Measurements from ENCODE around the gene NPPB. TPM values are rescaled to one million over a fixed set of nuclear protein-coding genes. Genes with fewer than 3 reads are reported as not detected.

The NPPB gene
- total RNA-seq, 2 donors from 2014 or later, result 45.8 to 51.9 TPM

GRCh38 chr1:11873395-11874257 lies 14.9 kb upstream of the NPPB start:
- no peak overlapping the region for H3K4me3 Mint-ChIP-seq

DNA sequence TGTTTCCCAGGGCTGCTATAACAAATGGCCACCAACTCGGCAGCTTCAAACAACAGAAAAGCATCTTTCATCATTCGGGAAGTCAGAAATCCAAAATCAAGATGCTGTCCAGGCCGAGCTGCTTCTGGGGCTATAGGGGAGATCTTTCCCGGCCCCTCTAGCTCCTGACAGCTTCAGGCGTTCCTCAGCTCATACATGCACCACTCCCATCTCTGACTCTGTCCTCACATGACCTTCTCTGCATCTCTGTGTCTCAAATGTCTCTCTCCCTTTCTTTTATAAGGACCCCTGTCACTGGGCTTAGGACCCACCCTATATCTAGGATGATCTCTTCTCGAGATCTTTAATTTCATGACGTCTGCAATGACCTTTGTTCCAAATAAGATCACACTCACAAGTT lies 13.8 kb upstream of the NPPB start:
- Histone ChIP-seq H3K9me3 (ENCODE audit: control insufficient read depth, low read length) (no peaks in the 10 kb centered on the region), H3K4me3 (ENCODE audit: low read length) (no peak overlapping the region), H3K9ac (ENCODE audit: extremely low read depth, low read length, poor library complexity, severe bottlenecking) (no peak overlapping the region), H3K36me3 (ENCODE audit: control insufficient read depth, insufficient read depth, low read length) (no peaks in the 10 kb centered on the region), H3K27me3 (ENCODE audit: control insufficient read depth, insufficient read depth, low read length, poor library complexity, severe bottlenecking) (no peaks in the 10 kb centered on the region), H3K27ac (ENCODE audit: low read depth, low read length) (no peak overlapping the region), H3K4me1 (ENCODE audit: control insufficient read depth, insufficient read depth, low read length) (peaks cover 9% of the 10 kb centered on the region)
- 87 to 88% methylated on average over 5 to 7 of the region's 7 CpGs for WGBS, 2 experiments (ENCODE audit: insufficient coverage in 1 of 2, insufficient read length in 1 of 2)
- Mint-ChIP-seq H3K4me3 (no peak overlapping the region), H3K9me3 (no peaks in the 10 kb centered on the region), H3K36me3 (ENCODE audit: low read depth) (no peaks in the 10 kb centered on the region), H3K4me1 (peaks cover 21% of the 10 kb centered on the region), H3K27ac (no peak overlapping the region), H3K27me3 (ENCODE audit: insufficient read depth) (no peaks in the 10 kb centered on the region)
- no peak for DNase-seq
- no peak for TF ChIP-seq CTCF (conservative IDR thresholded peaks at IDR 0.05)

More at GRCh38 chr1:11873395-11874257, 14.9 kb upstream of the NPPB start:
- Histone ChIP-seq H3K27ac (ENCODE audit: low read depth, low read length) (no peak overlapping the region), H3K27me3 (ENCODE audit: control insufficient read depth, insufficient read depth, low read length, poor library complexity, severe bottlenecking) (no peaks in the 10 kb centered on the region), H3K9me3 (ENCODE audit: control insufficient read depth, low read length) (no peaks in the 10 kb centered on the region), H3K9ac (ENCODE audit: extremely low read depth, low read length, poor library complexity, severe bottlenecking) (no peak overlapping the region), H3K4me3 (ENCODE audit: low read length) (no peak overlapping the region), H3K36me3 (ENCODE audit: control insufficient read depth, insufficient read depth, low read length) (no peaks in the 10 kb centered on the region), H3K4me1 (ENCODE audit: control insufficient read depth, insufficient read depth, low read length) (peaks cover 9% of the 10 kb centered on the region)
- Mint-ChIP-seq H3K36me3 (ENCODE audit: low read depth) (no peaks in the 10 kb centered on the region), H3K27ac (no peak overlapping the region), H3K27me3 (ENCODE audit: insufficient read depth) (no peaks in the 10 kb centered on the region), H3K4me1 (peaks cover 20% of the 10 kb centered on the region), H3K9me3 (no peaks in the 10 kb centered on the region)
- TF ChIP-seq CTCF (conservative IDR thresholded peaks at IDR 0.05), result no peak
- no peak for DNase-seq
- 93 to 95% methylated on average over 9 to 14 of the region's 14 CpGs for WGBS, 2 experiments (ENCODE audit: insufficient coverage in 1 of 2, insufficient read length in 1 of 2)

- no peaks in the 10 kb centered on the region for H3K36me3 ChIP-seq (ENCODE audit: control insufficient read depth, insufficient read depth, low read length)
- no peak overlapping the region for H3K9ac ChIP-seq (ENCODE audit: extremely low read depth, low read length, poor library complexity, severe bottlenecking)
- peaks cover 5% of the 10 kb centered on the region for H3K4me1 ChIP-seq (ENCODE audit: control insufficient read depth, insufficient read depth, low read length)
- no peak overlapping the region for H3K4me3 ChIP-seq (ENCODE audit: low read length)
- no peak for TF ChIP-seq CTCF (conservative IDR thresholded peaks at IDR 0.05)
- 73 to 95% methylated on average over 3 to 5 of the region's 5 CpGs for WGBS, 2 experiments (ENCODE audit: insufficient coverage in 1 of 2, insufficient read length in 1 of 2)
- Mint-ChIP-seq H3K4me1 (peaks cover 11% of the 10 kb centered on the region), H3K27ac (no peak overlapping the region), H3K27me3 (ENCODE audit: insufficient read depth) (no peaks in the 10 kb centered on the region), H3K4me3 (no peak overlapping the region), H3K36me3 (ENCODE audit: low read depth) (no peaks in the 10 kb centered on the region), H3K9me3 (no peaks in the 10 kb centered on the region)
- H3K9me3 ChIP-seq (ENCODE audit: control insufficient read depth, low read length), result no peaks in the 10 kb centered on the region
- H3K27ac ChIP-seq (ENCODE audit: low read depth, low read length), result no peak overlapping the region
- no peak for DNase-seq
- no peaks in the 10 kb centered on the region for H3K27me3 ChIP-seq (ENCODE audit: control insufficient read depth, insufficient read depth, low read length, poor library complexity, severe bottlenecking)
Measured at GRCh38 chr1:11869650-11870207, 11.0 kb upstream of the NPPB start.

All from endodermal cell (in vitro differentiated cells).